WERI-Rb-1 (cell line): ENCODE measurements around the gene TNFRSF8.

ENCODE experiments used
- DNase-seq: peaks from one replicate; pipeline ENCODE4 v3.0.0-alpha.2; 2020
- H3K27ac ChIP-seq: fragments of 250-450 bp; sonication (Bioruptor Pico); 2 replicates; pipeline ENCODE4 v1.5.1; 2020; ENCODE audit warnings: mild to moderate bottlenecking, moderate library complexity
- H3K27me3 ChIP-seq: fragments of 250-450 bp; sonication (Bioruptor Pico); 2 replicates; pipeline ENCODE4 v1.5.1; 2021; ENCODE audit warnings: mild to moderate bottlenecking, low read depth, moderate library complexity; ENCODE audit not compliant: insufficient read depth, severe bottlenecking
- H3K36me3 ChIP-seq: fragments of 250-450 bp; sonication (Bioruptor Pico); 2 replicates; pipeline ENCODE4 v1.5.1; 2020; ENCODE audit warnings: mild to moderate bottlenecking, moderate library complexity
- H3K4me3 ChIP-seq: 2 replicates; pipeline ENCODE4 v1.5.1; 2011; ENCODE audit warnings: low read depth, mild to moderate bottlenecking, control low read depth, low read length
- H3K9me3 ChIP-seq: fragments of 250-450 bp; sonication (Bioruptor Pico); 2 replicates; pipeline ENCODE4 v1.5.1; 2021; ENCODE audit warnings: mild to moderate bottlenecking, moderate library complexity; ENCODE audit not compliant: severe bottlenecking
- CTCF ChIP-seq: IDR thresholded peaks from 2 replicates; pipeline ENCODE4 v1.5.1; 2011; ENCODE audit warnings: low read depth, mild to moderate bottlenecking, control low read depth, inconsistent platforms, low read length

TNFRSF8 gene

GRCh38 chr1:12064073-12064969 is 1.2 kb downstream of the TNFRSF8 start:
- no peak overlapping the region for H3K27ac ChIP-seq
- H3K4me3 ChIP-seq, result no peak overlapping the region
- peaks cover 5% of the 10 kb centered on the region for H3K9me3 ChIP-seq
- DNase-seq, result no peak
- H3K27me3 ChIP-seq, result peaks cover 45% of the 10 kb centered on the region
- no peak for TF ChIP-seq CTCF
- H3K36me3 ChIP-seq, result no peaks in the 10 kb centered on the region

DNA sequence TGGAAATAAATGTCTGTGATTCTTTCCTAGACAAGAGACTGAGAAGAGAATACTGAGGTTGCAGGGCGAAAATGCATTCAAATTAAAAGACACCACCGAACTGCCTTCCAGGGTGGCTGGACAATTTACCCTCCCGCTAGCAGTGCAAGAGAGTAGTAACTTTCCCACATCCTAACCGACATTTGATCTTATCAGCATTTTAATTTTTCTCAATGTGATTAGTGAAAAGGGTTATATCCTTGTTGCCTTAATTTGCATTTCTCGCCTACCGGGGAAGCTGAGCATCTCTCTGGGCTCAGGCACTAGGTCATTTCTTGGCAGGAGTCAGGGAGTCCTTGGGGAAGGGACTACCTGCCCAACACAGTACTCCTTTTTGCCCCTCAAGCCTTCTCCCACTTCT is 2.8 kb downstream of the TNFRSF8 start:
- Histone ChIP-seq H3K27me3 (peaks cover 36% of the 10 kb centered on the region), H3K4me3 (no peak overlapping the region), H3K27ac (no peak overlapping the region), H3K36me3 (no peaks in the 10 kb centered on the region), H3K9me3 (no peaks in the 10 kb centered on the region)
- DNase-seq, result no peak
- TF ChIP-seq CTCF, result no peak

DNA sequence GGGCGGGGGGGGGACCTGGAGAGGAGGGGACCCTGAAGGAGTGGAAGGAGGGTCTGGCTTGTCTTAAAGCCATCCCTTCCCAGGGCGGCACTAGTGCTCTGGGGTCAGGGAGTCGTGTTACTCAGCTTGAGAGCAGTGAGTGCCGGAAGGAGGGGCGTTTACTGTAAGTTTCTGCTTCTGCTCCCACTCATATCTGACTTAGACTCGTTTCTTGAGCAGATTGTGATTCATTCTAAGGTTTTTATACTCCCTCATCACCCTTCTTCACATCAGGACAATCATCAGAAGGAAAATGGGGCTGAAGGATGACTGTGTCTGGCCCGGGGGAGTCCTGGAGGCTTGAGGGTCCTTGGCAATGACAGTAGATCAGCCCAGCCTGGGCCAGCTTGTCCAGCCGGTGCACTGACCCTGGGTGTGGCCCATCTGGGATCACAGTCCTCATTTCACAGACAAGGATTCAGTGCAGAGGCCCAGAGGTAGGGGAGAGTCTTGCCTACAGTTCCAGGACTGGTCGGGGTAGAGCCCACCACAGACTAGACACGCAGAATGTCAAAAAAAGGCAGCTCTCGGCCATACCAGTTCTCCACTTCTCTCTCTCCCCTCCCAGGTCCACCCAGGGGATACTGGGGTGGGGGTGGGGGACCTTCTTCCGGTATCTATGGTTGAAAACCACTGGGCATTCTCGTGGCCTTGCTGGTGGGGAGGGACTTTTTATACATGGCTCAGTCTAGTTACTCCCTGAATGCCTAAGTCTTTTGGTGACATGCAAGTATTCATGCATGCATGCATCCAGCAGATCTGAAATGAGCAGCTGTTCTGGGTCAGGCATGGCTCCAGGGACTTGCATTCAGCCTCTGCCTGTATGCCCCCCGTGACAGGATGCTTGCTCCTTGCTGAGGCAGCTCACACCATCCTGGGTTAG is 5.1 kb downstream of the TNFRSF8 start:
- no peak for DNase-seq
- Histone ChIP-seq H3K36me3 (no peaks in the 10 kb centered on the region), H3K27me3 (peaks cover 26% of the 10 kb centered on the region), H3K4me3 (no peak overlapping the region), H3K27ac (no peak overlapping the region), H3K9me3 (no peaks in the 10 kb centered on the region)
- TF ChIP-seq CTCF, result no peak

- DNase-seq, result no peak
- no peaks in the 10 kb centered on the region for H3K9me3 ChIP-seq
Observed at GRCh38 chr1:12069623-12070244, 6.6 kb downstream of the TNFRSF8 start.

More at GRCh38 chr1:12069623-12070244, 6.6 kb downstream of the TNFRSF8 start:
- Histone ChIP-seq H3K36me3 (no peaks in the 10 kb centered on the region), H3K27ac (no peak overlapping the region), H3K27me3 (peaks cover 10% of the 10 kb centered on the region), H3K4me3 (no peak overlapping the region)
- TF ChIP-seq CTCF, result no peak
